ENCODE data around the gene PHB1.

The PHB1 gene

DNA sequence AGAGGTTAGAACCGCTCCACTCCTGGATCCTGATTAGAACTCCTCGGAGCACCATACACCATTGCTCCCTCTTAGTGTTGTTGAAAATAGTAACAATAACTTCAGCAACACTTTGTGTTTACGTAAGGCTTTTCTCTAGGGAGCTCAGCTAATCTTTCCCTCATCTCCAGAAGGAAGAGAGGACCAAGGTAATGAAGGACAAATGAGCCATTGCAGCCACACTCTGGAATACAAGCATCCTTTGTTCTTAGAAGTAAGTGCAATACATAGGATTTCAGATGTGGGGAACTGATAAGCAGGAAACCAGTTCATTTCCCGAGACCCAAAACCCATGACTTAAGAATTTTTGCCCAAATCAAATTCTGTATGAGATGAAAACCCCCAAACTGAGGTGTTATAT lies 29.7 kb downstream of the PHB1 start:
- no peaks in the 10 kb centered on the region for H3K9me3 ChIP-seq (ENCODE audit: control insufficient read depth, low read length)
- H3K4me2 ChIP-seq (ENCODE audit: low read length) = no peak overlapping the region
- no peak overlapping the region for H3K4me3 ChIP-seq (ENCODE audit: low read depth, low read length)
- no peaks in the 10 kb centered on the region for H3K36me3 ChIP-seq (ENCODE audit: control insufficient read depth, insufficient read depth, low read length)
- no peak overlapping the region for H3K9ac ChIP-seq
- H2AFZ ChIP-seq = no peak overlapping the region
- H3K27me3 ChIP-seq (ENCODE audit: control insufficient read depth, insufficient read depth, low read length) = no peaks in the 10 kb centered on the region
- H3K27ac ChIP-seq = no peak overlapping the region
- no peaks in the 10 kb centered on the region for H3K4me1 ChIP-seq
- H3K79me2 ChIP-seq = no peaks in the 10 kb centered on the region
- no peak for TF ChIP-seq CTCF (IDR thresholded peaks at IDR 0.05)

GRCh38 chr17:49383060-49383459 lies 31.6 kb downstream of the PHB1 start:
- no peak overlapping the region for H3K27ac ChIP-seq
- no peak overlapping the region for H3K4me2 ChIP-seq (ENCODE audit: low read length)
- no peak for TF ChIP-seq CTCF (IDR thresholded peaks at IDR 0.05)
- no peaks in the 10 kb centered on the region for H3K27me3 ChIP-seq (ENCODE audit: control insufficient read depth, insufficient read depth, low read length)
- H3K79me2 ChIP-seq = no peaks in the 10 kb centered on the region
- no peaks in the 10 kb centered on the region for H3K36me3 ChIP-seq (ENCODE audit: control insufficient read depth, insufficient read depth, low read length)
- H3K9ac ChIP-seq = no peak overlapping the region
- H2AFZ ChIP-seq = no peak overlapping the region
- H3K9me3 ChIP-seq (ENCODE audit: control insufficient read depth, low read length) = no peaks in the 10 kb centered on the region
- H3K4me1 ChIP-seq = no peaks in the 10 kb centered on the region
- no peak overlapping the region for H3K4me3 ChIP-seq (ENCODE audit: low read depth, low read length)

DNA sequence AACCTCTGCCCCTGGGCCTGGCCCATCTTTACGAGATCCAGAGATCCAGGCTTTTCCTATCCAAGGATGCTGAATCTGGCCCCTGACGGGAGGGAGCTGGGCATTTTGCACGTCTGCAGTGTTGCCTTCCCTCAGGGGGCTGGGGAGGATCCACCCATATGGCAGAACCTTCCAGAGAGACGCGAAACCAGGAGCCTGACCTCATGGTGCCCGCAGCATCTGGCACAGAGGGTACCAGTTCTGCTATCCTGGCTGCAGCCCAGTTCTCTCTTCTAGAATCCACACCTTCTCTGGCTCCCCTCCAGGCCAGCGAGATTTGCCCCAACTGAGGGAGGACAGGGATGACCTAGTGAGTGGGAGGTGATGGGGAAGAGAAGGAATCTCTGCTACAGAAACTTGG lies 32.1 kb downstream of the PHB1 start:
- Histone ChIP-seq H2AFZ (no peak overlapping the region), H3K4me1 (no peaks in the 10 kb centered on the region), H3K27ac (no peak overlapping the region), H3K9ac (no peak overlapping the region), H3K9me3 (ENCODE audit: control insufficient read depth, low read length) (no peaks in the 10 kb centered on the region), H3K79me2 (no peaks in the 10 kb centered on the region), H3K4me2 (ENCODE audit: low read length) (no peak overlapping the region), H3K27me3 (ENCODE audit: control insufficient read depth, insufficient read depth, low read length) (no peaks in the 10 kb centered on the region), H3K4me3 (ENCODE audit: low read depth, low read length) (no peak overlapping the region), H3K36me3 (ENCODE audit: control insufficient read depth, insufficient read depth, low read length) (no peaks in the 10 kb centered on the region)
- no peak for TF ChIP-seq CTCF (IDR thresholded peaks at IDR 0.05)

- H3K4me2 ChIP-seq (ENCODE audit: low read length) = no peak overlapping the region
- H3K79me2 ChIP-seq = no peaks in the 10 kb centered on the region
- TF ChIP-seq CTCF (IDR thresholded peaks at IDR 0.05) = no peak
- H3K4me3 ChIP-seq (ENCODE audit: low read depth, low read length) = no peak overlapping the region
- H3K9ac ChIP-seq = no peak overlapping the region
- H2AFZ ChIP-seq = no peak overlapping the region
- H3K27ac ChIP-seq = no peak overlapping the region
- H3K9me3 ChIP-seq (ENCODE audit: control insufficient read depth, low read length) = no peaks in the 10 kb centered on the region
- H3K27me3 ChIP-seq (ENCODE audit: control insufficient read depth, insufficient read depth, low read length) = no peaks in the 10 kb centered on the region
- H3K4me1 ChIP-seq = no peaks in the 10 kb centered on the region
- H3K36me3 ChIP-seq (ENCODE audit: control insufficient read depth, insufficient read depth, low read length) = no peaks in the 10 kb centered on the region
These were observed 32.9 kb downstream of the PHB1 start for GRCh38 chr17:49381793-49382192.

DNA sequence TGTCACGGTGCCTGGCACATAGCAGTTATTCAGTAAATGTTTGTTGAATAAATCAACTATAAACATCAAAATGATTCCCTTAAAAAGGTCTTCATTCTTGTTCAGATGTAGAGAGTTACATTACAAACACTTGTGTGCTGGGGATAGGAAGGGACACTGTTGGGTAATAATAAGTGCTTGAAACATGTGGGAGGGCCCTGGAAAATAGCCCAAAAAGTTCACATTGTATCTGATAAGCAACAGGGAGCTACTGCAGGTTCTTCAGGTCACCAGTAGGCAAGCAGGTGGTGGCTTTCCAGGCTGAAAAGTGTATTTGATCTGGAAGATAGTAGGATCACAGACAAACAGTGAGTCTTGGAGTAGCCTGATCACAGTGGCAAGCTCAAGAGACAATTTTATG lies 33.6 kb downstream of the PHB1 start:
- TF ChIP-seq CTCF (IDR thresholded peaks at IDR 0.05) = no peak
- H2AFZ ChIP-seq = no peak overlapping the region
- no peaks in the 10 kb centered on the region for H3K36me3 ChIP-seq (ENCODE audit: control insufficient read depth, insufficient read depth, low read length)
- no peaks in the 10 kb centered on the region for H3K9me3 ChIP-seq (ENCODE audit: control insufficient read depth, low read length)
- no peak overlapping the region for H3K4me2 ChIP-seq (ENCODE audit: low read length)
- H3K9ac ChIP-seq = no peak overlapping the region
- no peak overlapping the region for H3K4me3 ChIP-seq (ENCODE audit: low read depth, low read length)
- no peaks in the 10 kb centered on the region for H3K79me2 ChIP-seq
- no peaks in the 10 kb centered on the region for H3K4me1 ChIP-seq
- no peaks in the 10 kb centered on the region for H3K27me3 ChIP-seq (ENCODE audit: control insufficient read depth, insufficient read depth, low read length)
- H3K27ac ChIP-seq = no peak overlapping the region

Measured in parathyroid adenoma (tissue), 2 donors.